Astrocyte of the spinal cord (primary cell): ENCODE data around the gene NOP9.
A peak's percentile ranks its signal among the peaks of the same experiment; 100 is the strongest.
"Not testable (repeated sequence)": the region's sequence is repeated elsewhere in the genome, so short reads cannot be mapped to it uniquely, and the experiment has no call there.

Source experiments
- DNase-seq: peaks from one replicate; pipeline ENCODE4 v3.0.0; 2011; ENCODE audit warnings: low read depth, low spot score
- H3K4me3 ChIP-seq: 2 replicates; pipeline ENCODE4 v1.5.1; 2011; ENCODE audit warnings: low read depth, mild to moderate bottlenecking, low read length, moderate library complexity
- CTCF ChIP-seq: IDR thresholded peaks from 2 replicates; pipeline ENCODE4 v1.5.1; 2012; ENCODE audit warnings: low read depth, mild to moderate bottlenecking, low read length, inconsistent platforms
- in situ Hi-C: cut with HindIII; loops from 2 replicates; pipeline ENCODE4 v1.10.0; 2017; ENCODE audit warnings: low sequenced_read_pairs

The NOP9 gene

GRCh38 chr14:24327303-24327702 lies 27.7 kb downstream of the NOP9 start:
- TF ChIP-seq CTCF = no peak
- DNase-seq = no peak
- in situ Hi-C loops = no loop called here
- no peak overlapping the region for H3K4me3 ChIP-seq

- peak; percentile 33 for TF ChIP-seq CTCF
- DNase-seq, in situ Hi-C loops, H3K4me3 ChIP-seq: not testable (repeated sequence)
Observed at GRCh38 chr14:24327914-24328313, 28.3 kb downstream of the NOP9 start.

- in situ Hi-C loops = no loop called here
- H3K4me3 ChIP-seq = no peak overlapping the region
- TF ChIP-seq CTCF = no peak
- DNase-seq = no peak
Observed at GRCh38 chr14:24329073-24329663, 29.5 kb downstream of the NOP9 start.

- no peak for DNase-seq
- in situ Hi-C loops = loop anchor here (10.0 kb wide), 1 partner anchor 105 kb away; no protein-coding TSS in a partner anchor
- H3K4me3 ChIP-seq = no peak overlapping the region
Observed at GRCh38 chr14:24329736-24330135, 30.1 kb downstream of the NOP9 start.

GRCh38 chr14:24330973-24331674 lies 31.5 kb downstream of the NOP9 start:
- in situ Hi-C loops = loop anchor here (10.0 kb wide), 1 partner anchor 104 kb away; no protein-coding TSS in a partner anchor
- H3K4me3 ChIP-seq = no peak overlapping the region
- DNase-seq = no peak
- TF ChIP-seq CTCF = no peak

More at GRCh38 chr14:24329736-24330135, 30.1 kb downstream of the NOP9 start:
- no peak for TF ChIP-seq CTCF

- no peak overlapping the region for H3K4me3 ChIP-seq
- in situ Hi-C loops = loop anchor here (10.0 kb wide), 1 partner anchor 103 kb away; no protein-coding TSS in a partner anchor
- DNase-seq = no peak
- no peak for TF ChIP-seq CTCF
Observed at GRCh38 chr14:24331731-24332267, 32.1 kb downstream of the NOP9 start.
